ENCODE results near the gene UFC1. TPM values are rescaled to one million over a fixed set of nuclear protein-coding genes. Genes with fewer than 3 reads are reported as not detected.
A peak's percentile ranks its signal among the peaks of the same experiment; 100 is the strongest.

UFC1 gene
- total and polyA plus RNA-seq, 2 of the 13 experiments (the other 11 are each of a cell fraction or from before 2014, with no cell fraction given) = 72.8 to 85.2 TPM

DNA sequence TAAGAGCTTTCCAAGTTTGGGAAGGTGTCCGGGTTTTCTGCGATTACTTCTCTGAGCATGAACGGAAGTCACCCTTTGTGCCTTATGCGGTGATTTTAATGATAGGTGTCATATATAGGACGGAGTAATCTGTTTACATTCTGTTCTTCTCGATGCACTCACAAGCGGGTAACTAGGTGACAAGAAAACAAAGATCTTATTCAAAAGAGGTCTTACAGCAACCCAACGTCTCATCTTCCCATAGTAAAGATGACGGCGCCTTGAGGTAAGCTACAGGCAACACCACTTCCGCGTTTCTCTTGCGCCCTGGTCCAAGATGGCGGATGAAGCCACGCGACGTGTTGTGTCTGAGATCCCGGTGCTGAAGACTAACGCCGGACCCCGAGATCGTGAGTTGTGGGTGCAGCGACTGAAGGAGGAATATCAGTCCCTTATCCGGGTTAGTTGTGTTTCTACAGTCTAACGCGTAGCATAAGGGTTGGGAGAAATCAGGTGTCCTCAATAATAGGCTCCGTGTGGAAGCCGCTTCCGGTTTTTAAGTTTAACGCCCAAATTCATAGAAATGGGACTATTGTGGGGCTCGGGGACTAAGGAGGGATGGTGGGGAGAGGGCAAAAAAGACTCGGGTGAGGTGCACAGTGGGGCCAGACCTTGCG, at the start of gene UFC1 (continued):
- TF ChIP-seq, protein P1, sequence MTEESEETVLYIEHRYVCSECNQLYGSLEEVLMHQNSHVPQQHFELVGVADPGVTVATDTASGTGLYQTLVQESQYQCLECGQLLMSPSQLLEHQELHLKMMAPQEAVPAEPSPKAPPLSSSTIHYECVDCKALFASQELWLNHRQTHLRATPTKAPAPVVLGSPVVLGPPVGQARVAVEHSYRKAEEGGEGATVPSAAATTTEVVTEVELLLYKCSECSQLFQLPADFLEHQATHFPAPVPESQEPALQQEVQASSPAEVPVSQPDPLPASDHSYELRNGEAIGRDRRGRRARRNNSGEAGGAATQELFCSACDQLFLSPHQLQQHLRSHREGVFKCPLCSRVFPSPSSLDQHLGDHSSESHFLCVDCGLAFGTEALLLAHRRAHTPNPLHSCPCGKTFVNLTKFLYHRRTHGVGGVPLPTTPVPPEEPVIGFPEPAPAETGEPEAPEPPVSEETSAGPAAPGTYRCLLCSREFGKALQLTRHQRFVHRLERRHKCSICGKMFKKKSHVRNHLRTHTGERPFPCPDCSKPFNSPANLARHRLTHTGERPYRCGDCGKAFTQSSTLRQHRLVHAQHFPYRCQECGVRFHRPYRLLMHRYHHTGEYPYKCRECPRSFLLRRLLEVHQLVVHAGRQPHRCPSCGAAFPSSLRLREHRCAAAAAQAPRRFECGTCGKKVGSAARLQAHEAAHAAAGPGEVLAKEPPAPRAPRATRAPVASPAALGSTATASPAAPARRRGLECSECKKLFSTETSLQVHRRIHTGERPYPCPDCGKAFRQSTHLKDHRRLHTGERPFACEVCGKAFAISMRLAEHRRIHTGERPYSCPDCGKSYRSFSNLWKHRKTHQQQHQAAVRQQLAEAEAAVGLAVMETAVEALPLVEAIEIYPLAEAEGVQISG (CRISPR knock-in tag; IDR thresholded peaks at IDR 0.05) = peak; percentile 87
- TF ChIP-seq RBAK (CRISPR knock-in tag; IDR thresholded peaks at IDR 0.05) (no peak), ZNF790 (CRISPR knock-in tag; IDR thresholded peaks at IDR 0.05; ENCODE audit: borderline replicate concordance) (no peak), HDAC2 (CRISPR knock-in tag; IDR thresholded peaks at IDR 0.05) (peak; percentile 42; the same call in 1 of the 2 replicates), CBX2 (IDR thresholded peaks at IDR 0.05; ENCODE audit: low read depth, low read length) (no peak), CBX2 (CRISPR knock-in tag; IDR thresholded peaks at IDR 0.05; ENCODE audit: low read depth) (no peak), SP4 (CRISPR knock-in tag; IDR thresholded peaks at IDR 0.05) (0 out of 2 replicates have a peak, but pooled peaks have one; percentile 26), ZNF615 (CRISPR knock-in tag; IDR thresholded peaks at IDR 0.05; ENCODE audit: borderline replicate concordance) (peak; percentile 41; the same call in 1 of the 2 replicates), ZNF276 (CRISPR knock-in tag; IDR thresholded peaks at IDR 0.05; ENCODE audit: low read depth) (0 out of 2 replicates have a peak, but pooled peaks have one; percentile 18), JUN (CRISPR knock-in tag; IDR thresholded peaks at IDR 0.05) (no peak), ZNF749 (CRISPR knock-in tag; IDR thresholded peaks at IDR 0.05; ENCODE audit: borderline replicate concordance) (peak; percentile 77; the same call in 1 of the 2 replicates), HOXA9 (CRISPR knock-in tag; IDR thresholded peaks at IDR 0.05; ENCODE audit: borderline replicate concordance) (0 out of 2 replicates have a peak, but pooled peaks have one; percentile 42), MED8 (CRISPR knock-in tag; IDR thresholded peaks at IDR 0.05; ENCODE audit: insufficient replicate concordance) (no peak), ATAD3A (CRISPR knock-in tag; IDR thresholded peaks at IDR 0.05) (no peak), ZNF709 (CRISPR knock-in tag; IDR thresholded peaks at IDR 0.05) (peak; percentile 73), HOXD1 (CRISPR knock-in tag; IDR thresholded peaks at IDR 0.05) (peak; percentile 51; the same call in 1 of the 2 replicates)
- TF ChIP-seq, protein P2, sequence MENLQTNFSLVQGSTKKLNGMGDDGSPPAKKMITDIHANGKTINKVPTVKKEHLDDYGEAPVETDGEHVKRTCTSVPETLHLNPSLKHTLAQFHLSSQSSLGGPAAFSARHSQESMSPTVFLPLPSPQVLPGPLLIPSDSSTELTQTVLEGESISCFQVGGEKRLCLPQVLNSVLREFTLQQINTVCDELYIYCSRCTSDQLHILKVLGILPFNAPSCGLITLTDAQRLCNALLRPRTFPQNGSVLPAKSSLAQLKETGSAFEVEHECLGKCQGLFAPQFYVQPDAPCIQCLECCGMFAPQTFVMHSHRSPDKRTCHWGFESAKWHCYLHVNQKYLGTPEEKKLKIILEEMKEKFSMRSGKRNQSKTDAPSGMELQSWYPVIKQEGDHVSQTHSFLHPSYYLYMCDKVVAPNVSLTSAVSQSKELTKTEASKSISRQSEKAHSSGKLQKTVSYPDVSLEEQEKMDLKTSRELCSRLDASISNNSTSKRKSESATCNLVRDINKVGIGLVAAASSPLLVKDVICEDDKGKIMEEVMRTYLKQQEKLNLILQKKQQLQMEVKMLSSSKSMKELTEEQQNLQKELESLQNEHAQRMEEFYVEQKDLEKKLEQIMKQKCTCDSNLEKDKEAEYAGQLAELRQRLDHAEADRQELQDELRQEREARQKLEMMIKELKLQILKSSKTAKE (CRISPR knock-in tag; IDR thresholded peaks at IDR 0.05; ENCODE audit: borderline replicate concordance) = no peak
- TF ChIP-seq, protein P3, sequence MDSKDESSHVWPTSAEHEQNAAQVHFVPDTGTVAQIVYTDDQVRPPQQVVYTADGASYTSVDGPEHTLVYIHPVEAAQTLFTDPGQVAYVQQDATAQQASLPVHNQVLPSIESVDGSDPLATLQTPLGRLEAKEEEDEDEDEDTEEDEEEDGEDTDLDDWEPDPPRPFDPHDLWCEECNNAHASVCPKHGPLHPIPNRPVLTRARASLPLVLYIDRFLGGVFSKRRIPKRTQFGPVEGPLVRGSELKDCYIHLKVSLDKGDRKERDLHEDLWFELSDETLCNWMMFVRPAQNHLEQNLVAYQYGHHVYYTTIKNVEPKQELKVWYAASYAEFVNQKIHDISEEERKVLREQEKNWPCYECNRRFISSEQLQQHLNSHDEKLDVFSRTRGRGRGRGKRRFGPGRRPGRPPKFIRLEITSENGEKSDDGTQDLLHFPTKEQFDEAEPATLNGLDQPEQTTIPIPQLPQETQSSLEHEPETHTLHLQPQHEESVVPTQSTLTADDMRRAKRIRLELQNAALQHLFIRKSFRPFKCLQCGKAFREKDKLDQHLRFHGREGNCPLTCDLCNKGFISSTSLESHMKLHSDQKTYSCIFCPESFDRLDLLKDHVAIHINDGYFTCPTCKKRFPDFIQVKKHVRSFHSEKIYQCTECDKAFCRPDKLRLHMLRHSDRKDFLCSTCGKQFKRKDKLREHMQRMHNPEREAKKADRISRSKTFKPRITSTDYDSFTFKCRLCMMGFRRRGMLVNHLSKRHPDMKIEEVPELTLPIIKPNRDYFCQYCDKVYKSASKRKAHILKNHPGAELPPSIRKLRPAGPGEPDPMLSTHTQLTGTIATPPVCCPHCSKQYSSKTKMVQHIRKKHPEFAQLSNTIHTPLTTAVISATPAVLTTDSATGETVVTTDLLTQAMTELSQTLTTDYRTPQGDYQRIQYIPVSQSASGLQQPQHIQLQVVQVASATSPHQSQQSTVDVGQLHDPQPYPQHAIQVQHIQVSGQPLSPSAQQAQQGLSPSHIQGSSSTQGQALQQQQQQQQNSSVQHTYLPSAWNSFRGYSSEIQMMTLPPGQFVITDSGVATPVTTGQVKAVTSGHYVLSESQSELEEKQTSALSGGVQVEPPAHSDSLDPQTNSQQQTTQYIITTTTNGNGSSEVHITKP (CRISPR knock-in tag; IDR thresholded peaks at IDR 0.05; ENCODE audit: low read depth) = 0 out of 2 replicates have a peak, but pooled peaks have one; percentile 28

Measured in HepG2 (cell line).